C4-2B (cell line): ENCODE measurements around the gene CD83.

ENCODE experiments used
- CTCF ChIP-seq: fragments of 450-650 bp; conservative IDR thresholded peaks from 2 replicates; pipeline ENCODE4 v1.5.1; 2017; ENCODE audit warnings: mild to moderate bottlenecking
- ZFX ChIP-seq: fragments of 450-650 bp; IDR thresholded peaks from 2 replicates; pipeline ENCODE4 v1.6.1; 2017

GRCh38 chr6:14134211-14134910 is 16.8 kb downstream of the CD83 start:
- TF ChIP-seq CTCF (no peak), ZFX (no peak)
